Measurements from ENCODE around the gene HSBP1L1. TPM values are rescaled to one million over a fixed set of nuclear protein-coding genes. Genes with fewer than 3 reads are reported as not detected.
"Not testable (repeated sequence)": the region's sequence is repeated elsewhere in the genome, so short reads cannot be mapped to it uniquely, and the experiment has no call there.

The HSBP1L1 gene
- total and polyA plus RNA-seq, 5 donors: 9.9 to 18.8 (median 11.8) TPM

GRCh38 chr18:79953971-79954651 is 10.3 kb upstream of the HSBP1L1 start:
- Histone ChIP-seq H3K9me3 (ENCODE audit: control insufficient read depth, low read length) (no peaks in the 10 kb centered on the region), H3K27ac (ENCODE audit: low read length) (no peak overlapping the region), H3K4me3 (ENCODE audit: low read length) (no peak overlapping the region), H3K27me3 (ENCODE audit: control insufficient read depth, insufficient read depth) (no peaks in the 10 kb centered on the region), H3K4me1 (ENCODE audit: control insufficient read depth, insufficient read depth, low read length) (peaks cover 4% of the 10 kb centered on the region)
- intact Hi-C loops (cut with DNase I): no loop called here
- DNase-seq (no peak), ATAC-seq (no peak)
- 80% methylated on average over 10 of the region's 10 CpGs for WGBS

GRCh38 chr18:79954791-79955190 is 9.7 kb upstream of the HSBP1L1 start:
- H3K4me3 ChIP-seq (ENCODE audit: low read length): no peak overlapping the region
- H3K27me3 ChIP-seq (ENCODE audit: control insufficient read depth, insufficient read depth): no peaks in the 10 kb centered on the region
- 69% methylated on average over 5 of the region's 5 CpGs for WGBS
- peaks cover 3% of the 10 kb centered on the region for H3K4me1 ChIP-seq (ENCODE audit: control insufficient read depth, insufficient read depth, low read length)
- ATAC-seq (no peak), DNase-seq (no peak)
- intact Hi-C loops (cut with DNase I): no loop called here
- no peaks in the 10 kb centered on the region for H3K9me3 ChIP-seq (ENCODE audit: control insufficient read depth, low read length)
- H3K27ac ChIP-seq (ENCODE audit: low read length): no peak overlapping the region

GRCh38 chr18:79955302-79956075 is 9.0 kb upstream of the HSBP1L1 start:
- WGBS: 89% methylated on average over 12 of the region's 12 CpGs
- no peak for ATAC-seq
- intact Hi-C loops (cut with DNase I): no loop called here

GRCh38 chr18:79956276-79956675 is 8.2 kb upstream of the HSBP1L1 start:
- intact Hi-C loops (cut with DNase I): no loop called here
- Histone ChIP-seq H3K9me3 (ENCODE audit: control insufficient read depth, low read length) (no peaks in the 10 kb centered on the region), H3K27me3 (ENCODE audit: control insufficient read depth, insufficient read depth) (no peaks in the 10 kb centered on the region), H3K4me1 (ENCODE audit: control insufficient read depth, insufficient read depth, low read length) (no peaks in the 10 kb centered on the region), H3K27ac (ENCODE audit: low read length) (no peak overlapping the region), H3K4me3 (ENCODE audit: low read length) (no peak overlapping the region)
- WGBS: 85% methylated on average over 2 of the region's 2 CpGs
- DNase-seq (no peak), ATAC-seq (no peak)

More at GRCh38 chr18:79955302-79956075, 9.0 kb upstream of the HSBP1L1 start:
- no peak overlapping the region for H3K4me3 ChIP-seq (ENCODE audit: low read length)
- no peaks in the 10 kb centered on the region for H3K9me3 ChIP-seq (ENCODE audit: control insufficient read depth, low read length)
- no peaks in the 10 kb centered on the region for H3K27me3 ChIP-seq (ENCODE audit: control insufficient read depth, insufficient read depth)
- DNase-seq: no peak
- no peak overlapping the region for H3K27ac ChIP-seq (ENCODE audit: low read length)
- no peaks in the 10 kb centered on the region for H3K4me1 ChIP-seq (ENCODE audit: control insufficient read depth, insufficient read depth, low read length)

GRCh38 chr18:79958981-79959380 is 5.5 kb upstream of the HSBP1L1 start:
- WGBS: 99% methylated on average over 2 of the region's 2 CpGs
- Histone ChIP-seq H3K4me1 (ENCODE audit: control insufficient read depth, insufficient read depth, low read length) (no peaks in the 10 kb centered on the region), H3K9me3 (ENCODE audit: control insufficient read depth, low read length) (no peaks in the 10 kb centered on the region), H3K27ac (ENCODE audit: low read length) (no peak overlapping the region), H3K27me3 (ENCODE audit: control insufficient read depth, insufficient read depth) (no peaks in the 10 kb centered on the region), H3K4me3 (ENCODE audit: low read length) (no peak overlapping the region)
- DNase-seq (no peak), ATAC-seq (no peak)
- intact Hi-C loops (cut with DNase I): no loop called here

- H3K27me3 ChIP-seq (ENCODE audit: control insufficient read depth, insufficient read depth); DNase-seq; H3K4me1 ChIP-seq (ENCODE audit: control insufficient read depth, insufficient read depth, low read length); H3K9me3 ChIP-seq (ENCODE audit: control insufficient read depth, low read length); ATAC-seq; H3K4me3 ChIP-seq (ENCODE audit: low read length); H3K27ac ChIP-seq (ENCODE audit: low read length); intact Hi-C loops (cut with DNase I): not testable (repeated sequence)
- 29% methylated on average over 12 of the region's 12 CpGs for WGBS
Measured at GRCh38 chr18:79960161-79960801, 4.2 kb upstream of the HSBP1L1 start.

- Histone ChIP-seq H3K9me3 (ENCODE audit: control insufficient read depth, low read length) (no peaks in the 10 kb centered on the region), H3K4me1 (ENCODE audit: control insufficient read depth, insufficient read depth, low read length) (peaks cover 3% of the 10 kb centered on the region), H3K4me3 (ENCODE audit: low read length) (no peak overlapping the region), H3K27me3 (ENCODE audit: control insufficient read depth, insufficient read depth) (no peaks in the 10 kb centered on the region), H3K27ac (ENCODE audit: low read length) (no peak overlapping the region)
- no peak for ATAC-seq
- 85% methylated on average over 16 of the region's 16 CpGs for WGBS
- intact Hi-C loops (cut with DNase I): no loop called here
- no peak for DNase-seq
Measured at GRCh38 chr18:79960921-79961526, 3.4 kb upstream of the HSBP1L1 start.

GRCh38 chr18:79961527-79962291 is 2.7 kb upstream of the HSBP1L1 start:
- no peak overlapping the region for H3K27ac ChIP-seq (ENCODE audit: low read length)
- intact Hi-C loops (cut with DNase I): no loop called here
- peaks cover 3% of the 10 kb centered on the region for H3K4me1 ChIP-seq (ENCODE audit: control insufficient read depth, insufficient read depth, low read length)
- DNase-seq (peak in 1 of 3 donors; percentile 65), ATAC-seq (peak in 1 of 2 donors; percentile 7)
- no peaks in the 10 kb centered on the region for H3K9me3 ChIP-seq (ENCODE audit: control insufficient read depth, low read length)
- H3K27me3 ChIP-seq (ENCODE audit: control insufficient read depth, insufficient read depth): no peaks in the 10 kb centered on the region
- 59% methylated on average over 29 of the region's 29 CpGs for WGBS
- no peak overlapping the region for H3K4me3 ChIP-seq (ENCODE audit: low read length)

- intact Hi-C loops (cut with DNase I): no loop called here
- H3K27ac ChIP-seq (ENCODE audit: low read length): no peak overlapping the region
- ATAC-seq (no peak), DNase-seq (peak in 1 of 3 donors; percentile 37)
- H3K9me3 ChIP-seq (ENCODE audit: control insufficient read depth, low read length): no peaks in the 10 kb centered on the region
- peaks cover 3% of the 10 kb centered on the region for H3K4me1 ChIP-seq (ENCODE audit: control insufficient read depth, insufficient read depth, low read length)
- H3K27me3 ChIP-seq (ENCODE audit: control insufficient read depth, insufficient read depth): no peaks in the 10 kb centered on the region
- H3K4me3 ChIP-seq (ENCODE audit: low read length): no peak overlapping the region
- WGBS: 61% methylated on average over 10 of the region's 10 CpGs
Measured at GRCh38 chr18:79962311-79962710, 2.1 kb upstream of the HSBP1L1 start.

GRCh38 chr18:79962835-79963657 is 1.4 kb upstream of the HSBP1L1 start:
- no peaks in the 10 kb centered on the region for H3K27me3 ChIP-seq (ENCODE audit: control insufficient read depth, insufficient read depth)
- H3K4me1 ChIP-seq (ENCODE audit: control insufficient read depth, insufficient read depth, low read length): peaks cover 3% of the 10 kb centered on the region
- intact Hi-C loops (cut with DNase I): no loop called here
- H3K9me3 ChIP-seq (ENCODE audit: control insufficient read depth, low read length): no peaks in the 10 kb centered on the region
- H3K27ac ChIP-seq (ENCODE audit: low read length): no peak overlapping the region
- 89% methylated on average over 30 of the region's 30 CpGs for WGBS
- no peak overlapping the region for H3K4me3 ChIP-seq (ENCODE audit: low read length)
- DNase-seq: no peak
- ATAC-seq: no peak

Measured in right cardiac atrium (tissue), 5 donors.